B cell (primary cell): ENCODE measurements around the gene CARHSP1. TPM values are rescaled to one million over a fixed set of nuclear protein-coding genes. Genes with fewer than 3 reads are reported as not detected.

Source experiments
- ATAC-seq: fragments of 200-7000 bp; cut with Tn5 transposase; one replicate; pipeline ENCODE4 v1.10.0; 2021; ENCODE audit warnings: low read depth, mild to moderate bottlenecking, moderate number of reproducible peaks, moderate library complexity
- CTCF ChIA-PET: fragments of 350-600 bp; sonication (Branson Sonifier 250); formaldehyde crosslinking; loops from one replicate; lab custom pipeline; 2021; ENCODE audit warnings: antibody characterized with exemption, inconsistent platforms; lab: Charles Lee
- POLR2A ChIA-PET: fragments of 350-600 bp; sonication (Branson Sonifier 250); formaldehyde crosslinking; loops from one replicate; lab custom pipeline; 2021; ENCODE audit warnings: antibody characterized with exemption; lab: Charles Lee
- DNase-seq: peaks from one replicate; pipeline ENCODE4 v3.0.0; 2013
- H2AFZ ChIP-seq: 2 replicates; pipeline ENCODE4 v1.6.1; 2012; ENCODE audit warnings: mild to moderate bottlenecking, low read depth, low read length; ENCODE audit not compliant: insufficient read depth, poor library complexity, severe bottlenecking
- H3K27ac ChIP-seq, 2 donors: 1 replicate in 1 of 2; 2 replicates in 1 of 2; pipeline ENCODE4 v1.5.1; 2012 to 2013; ENCODE audit warnings: low read length in 2 of 2, mild to moderate bottlenecking in 2 of 2, moderate library complexity in 1 of 2
- H3K27me3 ChIP-seq, 4 experiments: fragments of 200-600 bp in 1 of 4; sonication (generic) in 1 of 4; replicated peaks in 1 of 4; 1 replicate in 2 of 4; 2 replicates in 2 of 4; pipeline versions ENCODE4 v1.6.1 to v1.7.0; 2013 to 2016; ENCODE audit warnings: low read length in 3 of 4, mild to moderate bottlenecking in 2 of 4, mixed read lengths in 1 of 4, moderate library complexity in 1 of 4; ENCODE audit not compliant: insufficient read depth in 4 of 4, control insufficient read depth in 3 of 4; ENCODE audit errors: control extremely low read depth in 1 of 4
- H3K36me3 ChIP-seq, 2 experiments: replicated peaks in 1 of 2; 1 replicate in 1 of 2; 2 replicates in 1 of 2; pipeline versions ENCODE4 v1.6.1 to v1.7.1; 2013; ENCODE audit warnings: low read length in 1 of 2; ENCODE audit not compliant: insufficient read depth in 2 of 2, control insufficient read depth in 1 of 2; ENCODE audit errors: control extremely low read depth in 1 of 2, extremely low read depth in 1 of 2
- H3K4me1 ChIP-seq, 2 donors: fragments of 200-600 bp in 1 of 2; sonication (generic) in 1 of 2; 1 replicate in 1 of 2; 2 replicates in 1 of 2; pipeline versions ENCODE4 v1.5.1 to v1.6.1; 2013 to 2017; ENCODE audit warnings: low read length in 2 of 2; ENCODE audit not compliant: control insufficient read depth in 2 of 2, insufficient read depth in 2 of 2
- H3K4me2 ChIP-seq: replicated peaks from 2 replicates; pipeline ENCODE3; 2012; ENCODE audit warnings: mild to moderate bottlenecking, low read depth, low read length; ENCODE audit not compliant: poor library complexity, severe bottlenecking
- H3K4me3 ChIP-seq, 5 experiments: fragments of 200-600 bp in 1 of 5; sonication (generic) in 1 of 5; 1 replicate in 3 of 5; 2 replicates in 2 of 5; pipeline versions ENCODE4 v1.5.1 to v1.7.0; 2011 to 2016; ENCODE audit warnings: low read length in 4 of 5, mild to moderate bottlenecking in 4 of 5, low read depth in 2 of 5, control low read depth in 1 of 5, moderate library complexity in 1 of 5; ENCODE audit not compliant: insufficient read depth in 1 of 5; ENCODE audit errors: control extremely low read depth in 1 of 5, extremely low read depth in 1 of 5
- H3K79me2 ChIP-seq: fragments of 200-600 bp; sonication (generic); one replicate; pipeline ENCODE4 v1.6.0; 2016; ENCODE audit warnings: low read length; ENCODE audit not compliant: control insufficient read depth, insufficient read depth
- H3K9ac ChIP-seq: fragments of 200-600 bp; sonication (generic); 2 replicates; pipeline ENCODE4 v1.6.1; 2017; ENCODE audit warnings: mild to moderate bottlenecking, low read length, moderate library complexity
- H3K9me3 ChIP-seq, 3 donors: one replicate each; pipeline versions ENCODE4 v1.6.1 to v1.7.1; 2013; ENCODE audit warnings: low read length in 2 of 3; ENCODE audit not compliant: control insufficient read depth in 2 of 3, insufficient read depth in 1 of 3; ENCODE audit errors: control extremely low read depth in 1 of 3
- H4K20me1 ChIP-seq: 2 replicates; pipeline ENCODE4 v1.6.0; 2012; ENCODE audit warnings: mild to moderate bottlenecking, low read length; ENCODE audit not compliant: insufficient read depth, control insufficient read depth, poor library complexity, severe bottlenecking
- H3K27ac Mint-ChIP-seq: one replicate; pipeline ENCODE4 v1.8.0; 2021; ENCODE audit warnings: mixed read lengths
- H3K27me3 Mint-ChIP-seq: one replicate; pipeline ENCODE4 v1.8.0; 2021; ENCODE audit warnings: mixed read lengths
- H3K4me1 Mint-ChIP-seq: one replicate; pipeline ENCODE4 v1.8.0; 2021; ENCODE audit warnings: mixed read lengths
- H3K4me3 Mint-ChIP-seq: one replicate; pipeline ENCODE4 v1.8.0; 2021; ENCODE audit warnings: mixed read lengths
- H3K9me3 Mint-ChIP-seq: one replicate; pipeline ENCODE4 v1.8.0; 2022; ENCODE audit warnings: mixed read lengths; ENCODE audit not compliant: insufficient read depth
- CTCF ChIP-seq: fragments of 200-600 bp; IDR thresholded peaks from one replicate; pipeline ENCODE4 v1.8.0; 2022; ENCODE audit warnings: antibody characterized with exemption, mild to moderate bottlenecking
- EZH2 ChIP-seq: IDR thresholded peaks from 2 replicates; pipeline ENCODE4 v1.6.1; 2012; ENCODE audit warnings: borderline replicate concordance, low read depth, mild to moderate bottlenecking, moderate library complexity, low read length; ENCODE audit not compliant: insufficient read depth, poor library complexity, severe bottlenecking
- WGBS: methylation state at CpG from one replicate; pipeline ENCODE4 v1.1.5; 2013; ENCODE audit warnings: missing lambda C conversion rate; ENCODE audit not compliant: insufficient coverage; 5-methylcytosine and 5-hydroxymethylcytosine counted together
- intact Hi-C: fragments of 100-400 bp; cut with micrococcal nuclease; formaldehyde crosslinking; loops from one replicate; pipeline ENCODE4 v1.10.0; 2022
- polyA plus RNA-seq: library from polyadenylated mRNA; depleted of rRNA; stranded (reverse); fragments of >200 nt; gene quantifications from 2 replicates; pipeline ENCODE4 v1.2.3, GENCODE V29; 2012
- total RNA-seq, 2 donors: library from RNA; stranded (reverse); fragments of 120-200 nt in 1 of 2; gene quantifications; 1 replicate in 1 of 2; 2 replicates in 1 of 2; pipeline versions ENCODE4 v1.2.3 to v1.2.4, GENCODE V29; 2013 to 2022

The CARHSP1 gene
- total and polyA plus RNA-seq, 2 donors (not counting 1 experiment from before 2014, with no cell fraction given) = 26.5 to 63.1 TPM

- Histone ChIP-seq H3K36me3 (no peaks in the 10 kb centered on the region), H3K4me1 (peaks cover 34 to 68% of the 10 kb centered on the region in 2 donors), H3K4me3 (peak overlapping the region; percentile 76 to 89 (median 84)), H3K9ac (peak overlapping the region; percentile 77), H3K27me3 (no peaks in the 10 kb centered on the region), H3K4me2 (peak overlapping the region; percentile 99), H2AFZ (peak overlapping the region; percentile 81), H4K20me1 (peaks cover 58% of the 10 kb centered on the region), H3K79me2 (peaks cover 60% of the 10 kb centered on the region), H3K9me3 (no peaks in the 10 kb centered on the region), H3K27ac (peak overlapping the region in 1 of 2 donors; percentile 66)
- no peaks in the 10 kb centered on the region for H3K9me3 Mint-ChIP-seq
- DNase-seq (peak; percentile 37), ATAC-seq (no peak)
- H3K4me1 Mint-ChIP-seq = peaks cover 59% of the 10 kb centered on the region
- ChIA-PET POLR2A (interaction anchor here (1.5 kb wide), 1 partner anchor 224 kb away, joined by 5 read pairs; the partner anchor contains the start of gene HAPSTR1), CTCF (no interaction called here)
- H3K27ac Mint-ChIP-seq = peak overlapping the region; percentile 93
- no peaks in the 10 kb centered on the region for H3K27me3 Mint-ChIP-seq
- intact Hi-C loops = loop anchor here (5.0 kb wide), 2 partner anchors 300 to 1875 kb away; partner anchors contain the start of gene NUBP1
- H3K4me3 Mint-ChIP-seq = peak overlapping the region; percentile 94
- TF ChIP-seq EZH2 = no peak
- TF ChIP-seq CTCF = no peak
- WGBS = 10% methylated on average over 33 of the region's 35 CpGs
Measured at GRCh38 chr16:8867216-8867931, 1.4 kb downstream of the CARHSP1 start.

- TF ChIP-seq CTCF (no peak), EZH2 (no peak)
- no peaks in the 10 kb centered on the region for H3K27me3 Mint-ChIP-seq
- DNase-seq = no peak
- no peak overlapping the region for H2AFZ ChIP-seq
- CTCF ChIA-PET = no interaction called here
- intact Hi-C loops = loop anchor here (5.0 kb wide), 2 partner anchors 300 to 1875 kb away; partner anchors contain the start of gene NUBP1
- peak overlapping the region; percentile 77 for H3K9ac ChIP-seq
- POLR2A ChIA-PET = no interaction called here
- H3K4me3 Mint-ChIP-seq = peak overlapping the region; percentile 94
- H3K9me3 ChIP-seq = no peaks in the 10 kb centered on the region
- peaks cover 63% of the 10 kb centered on the region for H3K4me1 Mint-ChIP-seq
- ATAC-seq = no peak
- H3K27me3 ChIP-seq = no peaks in the 10 kb centered on the region
- H3K27ac Mint-ChIP-seq = peak overlapping the region; percentile 93
- no peak overlapping the region for H3K27ac ChIP-seq
- peaks cover 34 to 67% of the 10 kb centered on the region in 2 donors for H3K4me1 ChIP-seq
- no peaks in the 10 kb centered on the region for H3K36me3 ChIP-seq
- WGBS = 70% methylated on average over 15 of the region's 16 CpGs
- H3K79me2 ChIP-seq = peaks cover 66% of the 10 kb centered on the region
- H4K20me1 ChIP-seq = peaks cover 63% of the 10 kb centered on the region
- H3K4me2 ChIP-seq = peak overlapping the region; percentile 99
- no peaks in the 10 kb centered on the region for H3K9me3 Mint-ChIP-seq
- peak overlapping the region in 3 of 5 experiments; percentile 76 to 84 (median 77) for H3K4me3 ChIP-seq
Measured at GRCh38 chr16:8866884-8867215, 2.0 kb downstream of the CARHSP1 start.
